ENCODE data around the gene CD209. TPM values are rescaled to one million over a fixed set of nuclear protein-coding genes. Genes with fewer than 3 reads are reported as not detected.

CD209 gene
- total RNA-seq, 1 experiment from 2014 or later, result not detected

DNA sequence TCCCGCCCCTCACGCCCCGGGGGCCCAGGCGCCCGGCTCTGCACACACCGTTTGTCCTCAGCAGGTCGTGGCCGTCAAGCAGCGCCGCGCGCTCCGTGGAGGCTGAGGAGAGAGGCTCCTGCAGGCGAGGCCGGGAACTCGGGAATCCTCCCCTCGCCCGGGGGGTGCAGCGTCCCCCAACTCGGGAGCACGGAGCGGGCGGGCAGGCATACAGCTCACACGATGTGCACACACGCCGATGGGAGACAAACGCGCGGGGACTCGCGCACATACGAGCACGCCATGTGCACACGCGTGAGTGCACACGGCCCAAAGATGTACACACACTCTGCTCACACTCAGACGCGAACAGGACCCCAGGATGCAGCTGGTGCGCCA, 16.1 kb downstream of the CD209 start:
- H3K9ac ChIP-seq (ENCODE audit: low read length), result no peak overlapping the region
- H3K27me3 ChIP-seq (ENCODE audit: insufficient read depth, low read length), result peaks cover 19% of the 10 kb centered on the region
- H3K36me3 ChIP-seq (ENCODE audit: control insufficient read depth in 1 of 2, insufficient read depth in 2 of 2, low read length in 2 of 2), result no peaks in the 10 kb centered on the region
- ATAC-seq, result no peak
- no peak overlapping the region for H2AFZ ChIP-seq (ENCODE audit: low read depth, low read length, poor library complexity, severe bottlenecking)
- no peak for DNase-seq (ENCODE audit: low read depth, low spot score)
- CTCF ChIA-PET, result no interaction called here
- intact Hi-C loops (cut with micrococcal nuclease), result no loop called here
- H3K27ac ChIP-seq (ENCODE audit: low read depth, low read length), result no peak overlapping the region
- no peaks in the 10 kb centered on the region for H3K9me3 ChIP-seq (ENCODE audit: control insufficient read depth in 1 of 2, insufficient read depth in 1 of 2, low read depth in 1 of 2, low read length in 2 of 2)
- no peaks in the 10 kb centered on the region for H4K20me1 ChIP-seq (ENCODE audit: insufficient read depth)
- H3K79me2 ChIP-seq (ENCODE audit: insufficient read depth, low read length), result no peaks in the 10 kb centered on the region
- H3K4me2 ChIP-seq (ENCODE audit: low read length), result no peak overlapping the region
- RAD21 ChIA-PET (ENCODE audit: low non-redundant PET in 1 of 2, low total read pairs in 2 of 2, uncharacterized antibody in 2 of 2, unreplicated experiment in 2 of 2), result no interaction called here
- POLR2A ChIA-PET, result no interaction called here
- no TSS peak for BruUV-seq (replicated peaks)
- H3K4me1 ChIP-seq (ENCODE audit: control insufficient read depth in 1 of 2, insufficient read depth in 2 of 2, low read length in 2 of 2), result no peaks in the 10 kb centered on the region
- TF ChIP-seq FOSL1 (IDR thresholded peaks at IDR 0.05; ENCODE audit: low read depth) (no peak), TCF7L2 (IDR thresholded peaks at IDR 0.05; ENCODE audit: borderline replicate concordance, extremely low read depth, insufficient read depth, insufficient read length) (no peak), ATF3 (IDR thresholded peaks at IDR 0.05) (no peak), ELF1 (IDR thresholded peaks at IDR 0.05; ENCODE audit: borderline replicate concordance, low read depth) (no peak), ZNF274 (IDR thresholded peaks at IDR 0.05; ENCODE audit: low read depth, low read length) (no peak), CBX3 (IDR thresholded peaks at IDR 0.05; ENCODE audit: low read depth) (no peak), POLR2AphosphoS5 (IDR thresholded peaks at IDR 0.05; ENCODE audit: low read depth, low read length) (no peak), SP1 (IDR thresholded peaks at IDR 0.05; ENCODE audit: low read depth) (no peak), CTCF (IDR thresholded peaks at IDR 0.05 in 2 of 3, conservative IDR thresholded peaks at IDR 0.05 in 1 of 3; ENCODE audit: borderline replicate concordance in 1 of 3, insufficient read depth in 1 of 3, low read depth in 2 of 3, low read length in 2 of 3) (no peak), SRF (IDR thresholded peaks at IDR 0.05; ENCODE audit: low read depth) (no peak), YY1 (IDR thresholded peaks at IDR 0.05; ENCODE audit: extremely low read depth, insufficient replicate concordance, low read depth, low read length) (no peak), ZFX (IDR thresholded peaks at IDR 0.05) (no peak), ZBTB33 (IDR thresholded peaks at IDR 0.05; ENCODE audit: extremely low read depth, insufficient replicate concordance, low read length) (no peak), EZH2 (IDR thresholded peaks at IDR 0.05) (no peak)
- TF ChIP-seq, protein P1, sequence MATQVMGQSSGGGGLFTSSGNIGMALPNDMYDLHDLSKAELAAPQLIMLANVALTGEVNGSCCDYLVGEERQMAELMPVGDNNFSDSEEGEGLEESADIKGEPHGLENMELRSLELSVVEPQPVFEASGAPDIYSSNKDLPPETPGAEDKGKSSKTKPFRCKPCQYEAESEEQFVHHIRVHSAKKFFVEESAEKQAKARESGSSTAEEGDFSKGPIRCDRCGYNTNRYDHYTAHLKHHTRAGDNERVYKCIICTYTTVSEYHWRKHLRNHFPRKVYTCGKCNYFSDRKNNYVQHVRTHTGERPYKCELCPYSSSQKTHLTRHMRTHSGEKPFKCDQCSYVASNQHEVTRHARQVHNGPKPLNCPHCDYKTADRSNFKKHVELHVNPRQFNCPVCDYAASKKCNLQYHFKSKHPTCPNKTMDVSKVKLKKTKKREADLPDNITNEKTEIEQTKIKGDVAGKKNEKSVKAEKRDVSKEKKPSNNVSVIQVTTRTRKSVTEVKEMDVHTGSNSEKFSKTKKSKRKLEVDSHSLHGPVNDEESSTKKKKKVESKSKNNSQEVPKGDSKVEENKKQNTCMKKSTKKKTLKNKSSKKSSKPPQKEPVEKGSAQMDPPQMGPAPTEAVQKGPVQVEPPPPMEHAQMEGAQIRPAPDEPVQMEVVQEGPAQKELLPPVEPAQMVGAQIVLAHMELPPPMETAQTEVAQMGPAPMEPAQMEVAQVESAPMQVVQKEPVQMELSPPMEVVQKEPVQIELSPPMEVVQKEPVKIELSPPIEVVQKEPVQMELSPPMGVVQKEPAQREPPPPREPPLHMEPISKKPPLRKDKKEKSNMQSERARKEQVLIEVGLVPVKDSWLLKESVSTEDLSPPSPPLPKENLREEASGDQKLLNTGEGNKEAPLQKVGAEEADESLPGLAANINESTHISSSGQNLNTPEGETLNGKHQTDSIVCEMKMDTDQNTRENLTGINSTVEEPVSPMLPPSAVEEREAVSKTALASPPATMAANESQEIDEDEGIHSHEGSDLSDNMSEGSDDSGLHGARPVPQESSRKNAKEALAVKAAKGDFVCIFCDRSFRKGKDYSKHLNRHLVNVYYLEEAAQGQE (IDR thresholded peaks at IDR 0.05; ENCODE audit: low read depth), result no peak
- H3K9me2 ChIP-seq (ENCODE audit: insufficient read depth), result no peaks in the 10 kb centered on the region
- no peak overlapping the region for H3K4me3 ChIP-seq (replicated peaks in 1 of 2; ENCODE audit: low read depth in 1 of 2, low read length in 2 of 2)

Data from HCT116 (cell line).